OCI-LY3 (cell line): Measurements from ENCODE around the gene GRM4.

Source experiments
- CTCF ChIP-seq: fragments of 200-600, 300-600 bp; sonication (generic); IDR thresholded peaks from 2 replicates; pipeline ENCODE4 v1.5.1; 2014; ENCODE audit warnings: antibody characterized with exemption, low read length, low read depth
- EZH2phosphoT487 ChIP-seq: fragments of 200-600 bp; shearing (Covaris generic); IDR thresholded peaks from 2 replicates; pipeline ENCODE4 v1.6.1; 2018; ENCODE audit warnings: antibody characterized with exemption, mixed run types, low read depth

- no peak for TF ChIP-seq EZH2phosphoT487
- no peak for TF ChIP-seq CTCF
Observed at GRCh38 chr6:34152042-34152524, 6.2 kb upstream of the GRM4 start.
